ENCODE data around the gene SLC9B2.

SLC9B2 gene

GRCh38 chr4:103024996-103025395 is 51.6 kb downstream of the SLC9B2 start (continued):
- TF ChIP-seq ZNF704 (tag by site-specific recombination; IDR thresholded peaks at IDR 0.05) (no peak), ZNF214 (tag by site-specific recombination; IDR thresholded peaks at IDR 0.05; ENCODE audit: borderline replicate concordance) (no peak), PRDM1 (tag by site-specific recombination; IDR thresholded peaks at IDR 0.05) (no peak), EGR2 (tag by site-specific recombination; IDR thresholded peaks at IDR 0.05; ENCODE audit: low read depth) (no peak)
- TF ChIP-seq, protein P1, sequence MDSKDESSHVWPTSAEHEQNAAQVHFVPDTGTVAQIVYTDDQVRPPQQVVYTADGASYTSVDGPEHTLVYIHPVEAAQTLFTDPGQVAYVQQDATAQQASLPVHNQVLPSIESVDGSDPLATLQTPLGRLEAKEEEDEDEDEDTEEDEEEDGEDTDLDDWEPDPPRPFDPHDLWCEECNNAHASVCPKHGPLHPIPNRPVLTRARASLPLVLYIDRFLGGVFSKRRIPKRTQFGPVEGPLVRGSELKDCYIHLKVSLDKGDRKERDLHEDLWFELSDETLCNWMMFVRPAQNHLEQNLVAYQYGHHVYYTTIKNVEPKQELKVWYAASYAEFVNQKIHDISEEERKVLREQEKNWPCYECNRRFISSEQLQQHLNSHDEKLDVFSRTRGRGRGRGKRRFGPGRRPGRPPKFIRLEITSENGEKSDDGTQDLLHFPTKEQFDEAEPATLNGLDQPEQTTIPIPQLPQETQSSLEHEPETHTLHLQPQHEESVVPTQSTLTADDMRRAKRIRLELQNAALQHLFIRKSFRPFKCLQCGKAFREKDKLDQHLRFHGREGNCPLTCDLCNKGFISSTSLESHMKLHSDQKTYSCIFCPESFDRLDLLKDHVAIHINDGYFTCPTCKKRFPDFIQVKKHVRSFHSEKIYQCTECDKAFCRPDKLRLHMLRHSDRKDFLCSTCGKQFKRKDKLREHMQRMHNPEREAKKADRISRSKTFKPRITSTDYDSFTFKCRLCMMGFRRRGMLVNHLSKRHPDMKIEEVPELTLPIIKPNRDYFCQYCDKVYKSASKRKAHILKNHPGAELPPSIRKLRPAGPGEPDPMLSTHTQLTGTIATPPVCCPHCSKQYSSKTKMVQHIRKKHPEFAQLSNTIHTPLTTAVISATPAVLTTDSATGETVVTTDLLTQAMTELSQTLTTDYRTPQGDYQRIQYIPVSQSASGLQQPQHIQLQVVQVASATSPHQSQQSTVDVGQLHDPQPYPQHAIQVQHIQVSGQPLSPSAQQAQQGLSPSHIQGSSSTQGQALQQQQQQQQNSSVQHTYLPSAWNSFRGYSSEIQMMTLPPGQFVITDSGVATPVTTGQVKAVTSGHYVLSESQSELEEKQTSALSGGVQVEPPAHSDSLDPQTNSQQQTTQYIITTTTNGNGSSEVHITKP (tag by site-specific recombination; IDR thresholded peaks at IDR 0.05) = no peak

GRCh38 chr4:103021120-103021519 is 55.4 kb downstream of the SLC9B2 start:
- Histone ChIP-seq H3K4me3 (ENCODE audit: low read depth, low read length) (no peak overlapping the region), H3K27ac (ENCODE audit: extremely low read depth, low read depth, low read length) (no peak overlapping the region), H3K4me1 (ENCODE audit: control insufficient read depth, insufficient read depth, low read length) (no peaks in the 10 kb centered on the region), H3K36me3 (ENCODE audit: control insufficient read depth in 2 of 2, insufficient read depth in 1 of 2, low read length in 2 of 2) (peaks cover 0 to 11% of the 10 kb centered on the region in 2 experiments; a peak in 1 of 3 replicates), H3K9me3 (ENCODE audit: control insufficient read depth, insufficient read depth, low read depth, low read length) (no peaks in the 10 kb centered on the region)
- CTCF ChIA-PET = no interaction called here
- TF ChIP-seq ATF2 (tag by site-specific recombination; IDR thresholded peaks at IDR 0.05; ENCODE audit: low read depth) = no peak
- POLR2A ChIA-PET = interaction anchor here (1.0 kb wide), 1 partner anchor 519 kb away, joined by 3 read pairs; no protein-coding TSS in a partner anchor

DNA sequence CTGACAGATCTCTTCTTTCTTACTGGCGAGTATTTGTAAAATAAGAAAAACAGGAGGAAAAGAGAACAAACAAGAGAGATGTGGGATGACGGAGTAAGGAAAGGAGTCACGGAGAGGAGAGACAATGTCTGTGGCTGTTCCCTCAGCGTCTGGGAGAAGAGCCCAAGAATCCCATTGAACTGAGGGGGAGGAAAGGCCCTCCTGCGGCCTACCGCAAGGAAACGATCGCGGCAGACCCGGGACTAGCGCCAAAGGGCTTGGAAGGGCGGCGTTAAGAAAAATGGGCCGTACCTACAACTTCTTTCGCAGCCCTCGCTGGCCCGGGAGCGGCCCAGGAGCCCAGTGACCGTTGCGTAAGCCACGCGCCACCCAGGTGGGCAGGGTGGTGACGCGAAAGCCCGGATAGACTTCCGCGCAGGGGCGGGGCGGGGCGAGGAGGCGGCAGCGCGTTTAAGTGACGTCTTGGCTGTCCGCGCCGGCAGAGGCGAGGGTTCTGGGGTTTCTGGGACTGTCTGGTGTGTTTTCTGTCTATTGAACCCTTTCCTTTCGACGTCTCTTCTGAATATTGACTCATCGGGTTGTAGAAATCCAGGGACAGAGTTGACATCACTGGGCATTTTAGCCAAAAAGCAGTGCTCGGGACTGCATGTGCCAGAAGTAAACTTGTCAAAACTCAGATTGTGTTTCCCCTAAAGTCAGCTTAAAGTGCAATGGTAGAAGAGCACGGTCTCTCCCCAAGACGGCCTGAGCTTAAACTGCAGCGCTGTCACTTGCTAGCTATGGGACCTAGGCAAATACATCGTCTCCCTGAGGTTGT is 57.0 kb downstream of the SLC9B2 start, which contains the start of gene SLC9B1:
SLC9B1 (minus strand) TSS at position 398 of the 817 bp plus-strand sequence. CDS start 27,994 bp downstream, outside the sequence.
- H3K9me3 ChIP-seq (ENCODE audit: control insufficient read depth, insufficient read depth, low read depth, low read length) = no peaks in the 10 kb centered on the region
- ChIA-PET POLR2A (no interaction called here), CTCF (interaction anchor here (0.7 to 0.9 kb wide), 2 partner anchors 10 to 399 kb away, joined by 3 to 4 read pairs; no protein-coding TSS in a partner anchor)
- peak within 1 kb of the TSS; percentile 39 for H3K4me3 ChIP-seq (ENCODE audit: low read depth, low read length)
- no peaks in the 10 kb centered on the region for H3K4me1 ChIP-seq (ENCODE audit: control insufficient read depth, insufficient read depth, low read length)
- H3K36me3 ChIP-seq (ENCODE audit: control insufficient read depth in 2 of 2, insufficient read depth in 1 of 2, low read length in 2 of 2) = peaks cover 0 to 8% of the 10 kb centered on the region in 2 experiments; a peak in 1 of 3 replicates
- peak within 1 kb of the TSS; percentile 63 for H3K27ac ChIP-seq (ENCODE audit: extremely low read depth, low read depth, low read length)
- TF ChIP-seq, protein P2, sequence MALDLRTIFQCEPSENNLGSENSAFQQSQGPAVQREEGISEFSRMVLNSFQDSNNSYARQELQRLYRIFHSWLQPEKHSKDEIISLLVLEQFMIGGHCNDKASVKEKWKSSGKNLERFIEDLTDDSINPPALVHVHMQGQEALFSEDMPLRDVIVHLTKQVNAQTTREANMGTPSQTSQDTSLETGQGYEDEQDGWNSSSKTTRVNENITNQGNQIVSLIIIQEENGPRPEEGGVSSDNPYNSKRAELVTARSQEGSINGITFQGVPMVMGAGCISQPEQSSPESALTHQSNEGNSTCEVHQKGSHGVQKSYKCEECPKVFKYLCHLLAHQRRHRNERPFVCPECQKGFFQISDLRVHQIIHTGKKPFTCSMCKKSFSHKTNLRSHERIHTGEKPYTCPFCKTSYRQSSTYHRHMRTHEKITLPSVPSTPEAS (tag by site-specific recombination; IDR thresholded peaks at IDR 0.05) = no peak
- no peak for TF ChIP-seq ZNF704 (tag by site-specific recombination; IDR thresholded peaks at IDR 0.05)
- TF ChIP-seq ZNF549 (tag by site-specific recombination; IDR thresholded peaks at IDR 0.05) = no peak
- no peak for TF ChIP-seq ZNF221 (tag by site-specific recombination; IDR thresholded peaks at IDR 0.05; ENCODE audit: borderline replicate concordance)
- no peak for TF ChIP-seq ZNF521 (tag by site-specific recombination; IDR thresholded peaks at IDR 0.05)
- no peak for TF ChIP-seq ZNF174 (tag by site-specific recombination; IDR thresholded peaks at IDR 0.05)
- TF ChIP-seq ZNF398 (tag by site-specific recombination; IDR thresholded peaks at IDR 0.05) = no peak
- TF ChIP-seq ZNF114 (tag by site-specific recombination; IDR thresholded peaks at IDR 0.05) = no peak
- TF ChIP-seq ZBTB8A (tag by site-specific recombination; IDR thresholded peaks at IDR 0.05) = peak; percentile 97
- TF ChIP-seq ATF2 (tag by site-specific recombination; IDR thresholded peaks at IDR 0.05; ENCODE audit: low read depth) = peak; percentile 59; the same call in 1 of the 2 replicates
- TF ChIP-seq GLI4 (tag by site-specific recombination; IDR thresholded peaks at IDR 0.05) = no peak
- TF ChIP-seq ZBTB21 (tag by site-specific recombination; IDR thresholded peaks at IDR 0.05) = peak; percentile 83
- peak; percentile 50; the same call in 1 of the 2 replicates for TF ChIP-seq ZNF561 (tag by site-specific recombination; IDR thresholded peaks at IDR 0.05; ENCODE audit: borderline replicate concordance)
- TF ChIP-seq REPIN1 (tag by site-specific recombination; IDR thresholded peaks at IDR 0.05; ENCODE audit: low read depth) = no peak

Measured in HEK293 (cell line).